Esophagus muscularis mucosa (tissue), 3 donors: Measurements from ENCODE around the gene HDLBP.

ENCODE experiments used
- CTCF ChIP-seq, 3 experiments: fragments of 200-600 bp in 2 of 3; fragments of 450-650 bp in 1 of 3; sonication (generic) in 2 of 3; IDR thresholded peaks; one replicate each; pipeline ENCODE4 v1.5.1; 2017 to 2019; ENCODE audit warnings: antibody characterized with exemption in 3 of 3, mild to moderate bottlenecking in 2 of 3, moderate library complexity in 1 of 3
- POLR2A ChIP-seq: fragments of 450-650 bp; IDR thresholded peaks from one replicate; pipeline ENCODE4 v1.6.1; 2017; ENCODE audit warnings: antibody characterized with exemption, moderate library complexity, mild to moderate bottlenecking, low read depth
- POLR2AphosphoS5 ChIP-seq, 2 donors: sonication (generic); formaldehyde crosslinking; IDR thresholded peaks; one replicate each; pipeline ENCODE4 v1.6.1; 2017; ENCODE audit warnings: antibody characterized with exemption in 2 of 2

GRCh38 chr2:241289053-241289452, 26.4 kb downstream of the HDLBP start:
- no peak for TF ChIP-seq CTCF (IDR thresholded peaks at IDR 0.05)
- TF ChIP-seq POLR2A = no peak
- no peak for TF ChIP-seq POLR2AphosphoS5 (IDR thresholded peaks at IDR 0.05)
